Neural progenitor cell (in vitro differentiated cells): ENCODE results near the gene SRBD1.

Experiments used
- EZH2 ChIP-seq: fragments of 200-600 bp; sonication (generic); IDR thresholded peaks from 2 replicates; pipeline ENCODE4 v1.6.1; 2017; ENCODE audit warnings: antibody characterized with exemption, mild to moderate bottlenecking, moderate library complexity
- TF ChIP-seq, protein P1 (sequence below): fragments of 200-600 bp; sonication (generic); IDR thresholded peaks from 2 replicates; pipeline ENCODE4 v1.5.1; 2017; ENCODE audit warnings: antibody characterized with exemption, mild to moderate bottlenecking

DNA sequence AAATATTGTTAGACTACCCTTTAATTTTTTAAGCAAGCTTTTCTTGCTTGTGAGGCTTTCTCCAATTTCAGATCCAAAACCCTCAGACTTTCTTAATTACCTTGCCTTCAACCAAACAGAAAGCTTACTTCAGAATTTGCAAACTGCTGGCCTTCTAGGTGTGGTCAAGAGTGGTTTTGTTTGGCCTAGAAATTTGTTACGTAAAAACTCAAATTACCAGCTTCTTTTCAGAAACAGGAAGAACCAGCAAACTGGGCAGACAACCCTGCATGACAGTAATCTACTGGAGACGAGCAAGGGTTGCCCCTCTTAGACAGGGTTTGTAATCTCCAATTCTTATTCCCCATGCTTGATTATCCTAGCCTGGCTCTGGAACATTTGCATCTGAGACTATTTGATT lies 27.1 kb downstream of the SRBD1 start:
- TF ChIP-seq, protein P1, sequence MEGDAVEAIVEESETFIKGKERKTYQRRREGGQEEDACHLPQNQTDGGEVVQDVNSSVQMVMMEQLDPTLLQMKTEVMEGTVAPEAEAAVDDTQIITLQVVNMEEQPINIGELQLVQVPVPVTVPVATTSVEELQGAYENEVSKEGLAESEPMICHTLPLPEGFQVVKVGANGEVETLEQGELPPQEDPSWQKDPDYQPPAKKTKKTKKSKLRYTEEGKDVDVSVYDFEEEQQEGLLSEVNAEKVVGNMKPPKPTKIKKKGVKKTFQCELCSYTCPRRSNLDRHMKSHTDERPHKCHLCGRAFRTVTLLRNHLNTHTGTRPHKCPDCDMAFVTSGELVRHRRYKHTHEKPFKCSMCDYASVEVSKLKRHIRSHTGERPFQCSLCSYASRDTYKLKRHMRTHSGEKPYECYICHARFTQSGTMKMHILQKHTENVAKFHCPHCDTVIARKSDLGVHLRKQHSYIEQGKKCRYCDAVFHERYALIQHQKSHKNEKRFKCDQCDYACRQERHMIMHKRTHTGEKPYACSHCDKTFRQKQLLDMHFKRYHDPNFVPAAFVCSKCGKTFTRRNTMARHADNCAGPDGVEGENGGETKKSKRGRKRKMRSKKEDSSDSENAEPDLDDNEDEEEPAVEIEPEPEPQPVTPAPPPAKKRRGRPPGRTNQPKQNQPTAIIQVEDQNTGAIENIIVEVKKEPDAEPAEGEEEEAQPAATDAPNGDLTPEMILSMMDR: no peak
- TF ChIP-seq EZH2: no peak
